Measurements from ENCODE around the gene LIMK1.

DNA sequence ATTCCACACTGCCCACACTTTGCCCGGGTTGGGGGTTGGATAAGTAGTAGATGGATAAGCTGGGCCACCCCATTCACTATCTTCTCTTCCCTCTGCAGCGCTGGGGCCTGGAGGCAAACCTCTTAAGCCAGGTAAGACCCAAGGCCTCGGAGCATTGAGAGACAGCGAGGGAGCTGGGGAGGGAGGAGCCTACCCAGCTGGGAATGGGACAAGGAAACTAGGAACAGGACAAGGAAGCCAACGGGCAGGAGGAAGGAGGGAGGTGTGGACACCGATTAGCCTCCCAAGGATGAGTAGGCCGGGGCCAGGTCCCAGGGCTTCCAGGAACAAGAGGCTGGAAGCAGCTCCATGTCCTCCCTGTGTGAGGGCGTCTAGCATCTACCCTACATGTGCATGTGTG lies 46.0 kb upstream of the LIMK1 start:
- TF ChIP-seq, protein P1, sequence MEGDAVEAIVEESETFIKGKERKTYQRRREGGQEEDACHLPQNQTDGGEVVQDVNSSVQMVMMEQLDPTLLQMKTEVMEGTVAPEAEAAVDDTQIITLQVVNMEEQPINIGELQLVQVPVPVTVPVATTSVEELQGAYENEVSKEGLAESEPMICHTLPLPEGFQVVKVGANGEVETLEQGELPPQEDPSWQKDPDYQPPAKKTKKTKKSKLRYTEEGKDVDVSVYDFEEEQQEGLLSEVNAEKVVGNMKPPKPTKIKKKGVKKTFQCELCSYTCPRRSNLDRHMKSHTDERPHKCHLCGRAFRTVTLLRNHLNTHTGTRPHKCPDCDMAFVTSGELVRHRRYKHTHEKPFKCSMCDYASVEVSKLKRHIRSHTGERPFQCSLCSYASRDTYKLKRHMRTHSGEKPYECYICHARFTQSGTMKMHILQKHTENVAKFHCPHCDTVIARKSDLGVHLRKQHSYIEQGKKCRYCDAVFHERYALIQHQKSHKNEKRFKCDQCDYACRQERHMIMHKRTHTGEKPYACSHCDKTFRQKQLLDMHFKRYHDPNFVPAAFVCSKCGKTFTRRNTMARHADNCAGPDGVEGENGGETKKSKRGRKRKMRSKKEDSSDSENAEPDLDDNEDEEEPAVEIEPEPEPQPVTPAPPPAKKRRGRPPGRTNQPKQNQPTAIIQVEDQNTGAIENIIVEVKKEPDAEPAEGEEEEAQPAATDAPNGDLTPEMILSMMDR (conservative IDR thresholded peaks at IDR 0.05; ENCODE audit: low read depth in 2 of 2), result no peak
- no peak for TF ChIP-seq EZH2 (IDR thresholded peaks at IDR 0.05; ENCODE audit: low read depth, unreplicated experiment)
- TF ChIP-seq EZH2phosphoT487 (IDR thresholded peaks at IDR 0.05; ENCODE audit: unreplicated experiment), result no peak
- TF ChIP-seq CREB1 (CRISPR knock-in tag; IDR thresholded peaks at IDR 0.05; ENCODE audit: low read depth), result no peak
- TF ChIP-seq POLR2AphosphoS5 (IDR thresholded peaks at IDR 0.05; ENCODE audit: low read depth), result no peak
- TF ChIP-seq JUNB (IDR thresholded peaks at IDR 0.05; ENCODE audit: unreplicated experiment), result no peak
